Measurements from ENCODE around the gene CLEC16A.

Gene CLEC16A

GRCh38 chr16:10982465-10983150, 38.2 kb downstream of the CLEC16A start:
- no peak overlapping the region for H3K4me3 ChIP-seq (ENCODE audit: low read depth in 1 of 2, low read length in 2 of 2)
- H3K4me2 ChIP-seq (ENCODE audit: insufficient read depth, low read length) = no peak overlapping the region
- peaks cover 3% of the 10 kb centered on the region; the same call in 1 of the 2 replicates for H3K79me2 ChIP-seq (ENCODE audit: insufficient read depth, low read length)
- no peak overlapping the region for H2AFZ ChIP-seq (ENCODE audit: low read depth, low read length)
- no peak for ATAC-seq (ENCODE audit: insufficient read depth, low read depth)
- H3K9me3 ChIP-seq (ENCODE audit: insufficient read depth, low read length, severe bottlenecking) = no peaks in the 10 kb centered on the region
- DNase-seq = no peak
- no peaks in the 10 kb centered on the region for H3K27me3 ChIP-seq (ENCODE audit: insufficient read depth, low read length, poor library complexity)
- peaks cover 23% of the 10 kb centered on the region for H3K4me1 ChIP-seq (ENCODE audit: insufficient read depth, low read length)
- peak overlapping the region; percentile 38; the same call in 1 of the 2 replicates for H3K27ac ChIP-seq (ENCODE audit: low read length)
- TF ChIP-seq EZH2 (IDR thresholded peaks at IDR 0.05; ENCODE audit: borderline replicate concordance, low read depth, low read length, severe bottlenecking) (no peak), CTCF (IDR thresholded peaks at IDR 0.05; ENCODE audit: borderline replicate concordance, extremely low read depth, low read length, poor library complexity, severe bottlenecking) (no peak)
- H3K9ac ChIP-seq (ENCODE audit: low read depth, low read length) = no peak overlapping the region
- H3K36me3 ChIP-seq (ENCODE audit: insufficient read depth, low read length) = peaks cover 65% of the 10 kb centered on the region
- no peaks in the 10 kb centered on the region for H4K20me1 ChIP-seq (ENCODE audit: insufficient read depth, low read length)

- Histone ChIP-seq H3K4me3 (ENCODE audit: low read depth in 1 of 2, low read length in 2 of 2) (no peak overlapping the region), H3K9me3 (ENCODE audit: insufficient read depth, low read length, severe bottlenecking) (no peaks in the 10 kb centered on the region), H3K79me2 (ENCODE audit: insufficient read depth, low read length) (peaks cover 3% of the 10 kb centered on the region; the same call in 1 of the 2 replicates), H4K20me1 (ENCODE audit: insufficient read depth, low read length) (no peaks in the 10 kb centered on the region), H3K36me3 (ENCODE audit: insufficient read depth, low read length) (peaks cover 60% of the 10 kb centered on the region), H3K9ac (ENCODE audit: low read depth, low read length) (no peak overlapping the region), H3K27ac (ENCODE audit: low read length) (peak overlapping the region; percentile 25; the same call in 1 of the 2 replicates), H2AFZ (ENCODE audit: low read depth, low read length) (no peak overlapping the region), H3K27me3 (ENCODE audit: insufficient read depth, low read length, poor library complexity) (no peaks in the 10 kb centered on the region), H3K4me2 (ENCODE audit: insufficient read depth, low read length) (no peak overlapping the region), H3K4me1 (ENCODE audit: insufficient read depth, low read length) (peaks cover 28% of the 10 kb centered on the region)
- no peak for ATAC-seq (ENCODE audit: insufficient read depth, low read depth)
- TF ChIP-seq EZH2 (IDR thresholded peaks at IDR 0.05; ENCODE audit: borderline replicate concordance, low read depth, low read length, severe bottlenecking) (no peak), CTCF (IDR thresholded peaks at IDR 0.05; ENCODE audit: borderline replicate concordance, extremely low read depth, low read length, poor library complexity, severe bottlenecking) (peak; percentile 45)
- DNase-seq = no peak
Measured at GRCh38 chr16:10983159-10983558, 38.8 kb downstream of the CLEC16A start.

- DNase-seq (no peak), ATAC-seq (ENCODE audit: insufficient read depth, low read depth) (no peak)
- H3K36me3 ChIP-seq (ENCODE audit: insufficient read depth, low read length) = peaks cover 60% of the 10 kb centered on the region
- peaks cover 11% of the 10 kb centered on the region for H3K79me2 ChIP-seq (ENCODE audit: insufficient read depth, low read length)
- H4K20me1 ChIP-seq (ENCODE audit: insufficient read depth, low read length) = no peaks in the 10 kb centered on the region
- peaks cover 42% of the 10 kb centered on the region for H3K4me1 ChIP-seq (ENCODE audit: insufficient read depth, low read length)
- no peak overlapping the region for H3K4me3 ChIP-seq (ENCODE audit: low read depth in 1 of 2, low read length in 2 of 2)
- no peaks in the 10 kb centered on the region for H3K9me3 ChIP-seq (ENCODE audit: insufficient read depth, low read length, severe bottlenecking)
- H3K27ac ChIP-seq (ENCODE audit: low read length) = peak overlapping the region; percentile 53
- no peaks in the 10 kb centered on the region for H3K27me3 ChIP-seq (ENCODE audit: insufficient read depth, low read length, poor library complexity)
- H3K9ac ChIP-seq (ENCODE audit: low read depth, low read length) = no peak overlapping the region
- no peak overlapping the region for H2AFZ ChIP-seq (ENCODE audit: low read depth, low read length)
- H3K4me2 ChIP-seq (ENCODE audit: insufficient read depth, low read length) = no peak overlapping the region
- TF ChIP-seq CTCF (IDR thresholded peaks at IDR 0.05; ENCODE audit: borderline replicate concordance, extremely low read depth, low read length, poor library complexity, severe bottlenecking) (no peak), EZH2 (IDR thresholded peaks at IDR 0.05; ENCODE audit: borderline replicate concordance, low read depth, low read length, severe bottlenecking) (no peak)
Measured at GRCh38 chr16:10984509-10984908, 40.1 kb downstream of the CLEC16A start.
